GM19240 (cell line): ENCODE data around the gene PRKCZ.

Source experiments
- DNase-seq: peaks from one replicate; pipeline ENCODE4 v3.0.0; 2011; ENCODE audit warnings: low spot score; ENCODE audit not compliant: insufficient read length

PRKCZ gene

GRCh38 chr1:2154022-2154421 is 103.8 kb downstream of the PRKCZ start:
- no peak for DNase-seq

- DNase-seq: no peak
Observed at GRCh38 chr1:2155147-2155598, 105.0 kb downstream of the PRKCZ start.

GRCh38 chr1:2155788-2156187 is 105.6 kb downstream of the PRKCZ start:
- DNase-seq: no peak

- DNase-seq: no peak
Observed at GRCh38 chr1:2156866-2157265, 106.7 kb downstream of the PRKCZ start.

GRCh38 chr1:2157856-2158255 is 107.6 kb downstream of the PRKCZ start:
- no peak for DNase-seq

- no peak for DNase-seq
Observed at GRCh38 chr1:2158272-2158671, 108.1 kb downstream of the PRKCZ start.

GRCh38 chr1:2159124-2159523 is 108.9 kb downstream of the PRKCZ start:
- no peak for DNase-seq

GRCh38 chr1:2160451-2161300 is 110.5 kb downstream of the PRKCZ start:
- DNase-seq: no peak

GRCh38 chr1:2163205-2163604 is 113.0 kb downstream of the PRKCZ start:
- DNase-seq: no peak

- DNase-seq: no peak
Observed at GRCh38 chr1:2165646-2166045, 115.4 kb downstream of the PRKCZ start.

GRCh38 chr1:2166254-2166653 is 116.0 kb downstream of the PRKCZ start:
- no peak for DNase-seq

- no peak for DNase-seq
Observed at GRCh38 chr1:2166695-2167094, 116.5 kb downstream of the PRKCZ start.

GRCh38 chr1:2168090-2168489 is 117.9 kb downstream of the PRKCZ start:
- DNase-seq: no peak

- DNase-seq: no peak
Observed at GRCh38 chr1:2168535-2168934, 118.3 kb downstream of the PRKCZ start.

- no peak for DNase-seq
Observed at GRCh38 chr1:2169200-2169836, 119.1 kb downstream of the PRKCZ start.

GRCh38 chr1:2170211-2170610 is 120.0 kb downstream of the PRKCZ start:
- DNase-seq: no peak

- no peak for DNase-seq
Observed at GRCh38 chr1:2172012-2172411, 121.8 kb downstream of the PRKCZ start.

GRCh38 chr1:2172551-2173146 is 122.4 kb downstream of the PRKCZ start:
- no peak for DNase-seq

GRCh38 chr1:2173546-2174347 is 123.5 kb downstream of the PRKCZ start:
- no peak for DNase-seq

- DNase-seq: peak; percentile 79
Observed at GRCh38 chr1:2174348-2175054, 124.3 kb downstream of the PRKCZ start.

GRCh38 chr1:2175055-2175414 is 124.8 kb downstream of the PRKCZ start:
- DNase-seq: no peak
